ENCODE measurements around the gene CDIP1. TPM values are rescaled to one million over a fixed set of nuclear protein-coding genes. Genes with fewer than 3 reads are reported as not detected.
A peak's percentile ranks its signal among the peaks of the same experiment; 100 is the strongest.

Gene CDIP1
- total RNA-seq, 1 donor from 2014 or later = 30.3 TPM

- no peak overlapping the region for H3K4me3 ChIP-seq (ENCODE audit: low read depth, low read length)
- DNase-seq (ENCODE audit: low read depth) = no peak
- TF ChIP-seq CTCF (conservative IDR thresholded peaks at IDR 0.05; ENCODE audit: low read depth, low read length) = no peak
These were observed 27.7 kb downstream of the CDIP1 start for GRCh38 chr16:4510747-4511426.

DNA sequence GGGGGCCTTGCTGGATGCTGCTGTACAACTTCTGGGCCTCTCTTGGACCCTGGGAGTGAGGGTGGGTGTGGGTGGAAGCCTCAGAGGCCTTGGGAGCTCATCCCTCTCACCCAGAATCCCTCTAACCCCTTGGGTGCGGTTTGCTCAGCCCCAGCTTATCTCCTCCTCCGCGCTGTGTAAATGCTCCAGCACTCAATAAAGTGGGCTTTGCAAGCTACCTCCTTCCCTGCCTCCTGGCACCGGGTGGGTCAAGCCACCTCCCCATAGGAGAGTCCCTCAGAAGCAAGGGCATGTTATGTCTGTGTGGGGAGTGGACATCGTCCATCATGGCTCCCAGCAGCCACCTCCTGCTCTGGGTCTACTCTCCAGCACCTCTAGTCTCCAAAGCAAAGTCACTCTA is 28.4 kb downstream of the CDIP1 start:
- DNase-seq (ENCODE audit: low read depth) = no peak
- TF ChIP-seq CTCF (conservative IDR thresholded peaks at IDR 0.05; ENCODE audit: low read depth, low read length) = no peak
- no peak overlapping the region for H3K4me3 ChIP-seq (ENCODE audit: low read depth, low read length)

- DNase-seq (ENCODE audit: low read depth) = no peak
These were observed 29.2 kb downstream of the CDIP1 start for GRCh38 chr16:4509420-4509819.

GRCh38 chr16:4508806-4509205 is 29.8 kb downstream of the CDIP1 start:
- H3K4me3 ChIP-seq (ENCODE audit: low read depth, low read length) = no peak overlapping the region
- TF ChIP-seq CTCF (conservative IDR thresholded peaks at IDR 0.05; ENCODE audit: low read depth, low read length) = no peak
- DNase-seq (ENCODE audit: low read depth) = no peak

More at GRCh38 chr16:4509420-4509819, 29.2 kb downstream of the CDIP1 start:
- H3K4me3 ChIP-seq (ENCODE audit: low read depth, low read length) = no peak overlapping the region
- no peak for TF ChIP-seq CTCF (conservative IDR thresholded peaks at IDR 0.05; ENCODE audit: low read depth, low read length)

DNA sequence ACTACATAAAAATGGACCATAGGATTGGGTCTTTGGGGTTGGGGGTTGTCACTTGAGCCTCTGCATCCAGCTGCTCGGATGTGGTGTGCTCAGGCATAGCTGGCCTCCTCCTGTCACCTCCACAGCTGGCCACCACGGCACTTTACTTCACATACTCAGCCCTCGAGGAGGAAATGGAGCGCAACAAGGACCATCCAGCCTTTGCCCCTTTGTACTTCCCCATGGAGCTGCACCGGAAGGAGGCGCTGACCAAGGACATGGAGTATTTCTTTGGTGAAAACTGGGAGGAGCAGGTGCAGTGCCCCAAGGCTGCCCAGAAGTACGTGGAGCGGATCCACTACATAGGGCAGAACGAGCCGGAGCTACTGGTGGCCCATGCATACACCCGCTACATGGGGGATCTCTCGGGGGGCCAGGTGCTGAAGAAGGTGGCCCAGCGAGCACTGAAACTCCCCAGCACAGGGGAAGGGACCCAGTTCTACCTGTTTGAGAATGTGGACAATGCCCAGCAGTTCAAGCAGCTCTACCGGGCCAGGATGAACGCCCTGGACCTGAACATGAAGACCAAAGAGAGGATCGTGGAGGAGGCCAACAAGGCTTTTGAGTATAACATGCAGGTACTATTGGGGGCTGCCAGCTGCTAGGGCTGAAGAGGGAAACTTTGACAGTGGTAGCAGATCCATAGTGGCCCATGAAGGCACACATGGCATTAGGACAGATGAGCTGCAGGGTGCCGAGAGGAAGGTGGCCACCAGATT is 30.8 kb downstream of the CDIP1 start:
- H3K4me3 ChIP-seq (ENCODE audit: low read depth, low read length) = no peak overlapping the region
- no peak for DNase-seq (ENCODE audit: low read depth)
- no peak for TF ChIP-seq CTCF (conservative IDR thresholded peaks at IDR 0.05; ENCODE audit: low read depth, low read length)

GRCh38 chr16:4506450-4506849 is 32.1 kb downstream of the CDIP1 start:
- DNase-seq (ENCODE audit: low read depth) = no peak
- TF ChIP-seq CTCF (conservative IDR thresholded peaks at IDR 0.05; ENCODE audit: low read depth, low read length) = peak; percentile 90
- no peak overlapping the region for H3K4me3 ChIP-seq (ENCODE audit: low read depth, low read length)

Measured in epithelial cell of proximal tubule (primary cell).